Measurements from ENCODE around the gene SWI5. TPM values are rescaled to one million over a fixed set of nuclear protein-coding genes. Genes with fewer than 3 reads are reported as not detected.

The SWI5 gene
- total RNA-seq, 4 donors from 2014 or later, result 27.5 to 39.8 (median 32.9) TPM

- Histone ChIP-seq H3K27me3 (no peaks in the 10 kb centered on the region), H3K4me3 (no peak overlapping the region), H3K27ac (peak overlapping the region in 1 of 4 donors; percentile 41), H3K9me3 (no peaks in the 10 kb centered on the region), H3K36me3 (peaks cover 0 to 7% (median 0%) of the 10 kb centered on the region in 3 donors), H3K4me1 (no peaks in the 10 kb centered on the region)
- TF ChIP-seq EP300 (IDR thresholded peaks at IDR 0.05) (no peak), CTCF (IDR thresholded peaks at IDR 0.05) (no peak), POLR2A (IDR thresholded peaks at IDR 0.05) (no peak)
- WGBS, 2 donors, result 90 to 92% methylated on average over 16 of the region's 16 CpGs
- DNase-seq (ENCODE audit: low spot score in 2 of 2), result no peak
Observed at GRCh38 chr9:128296340-128297220, 20.5 kb downstream of the SWI5 start.

GRCh38 chr9:128297221-128297773 is 21.2 kb downstream of the SWI5 start:
- no peaks in the 10 kb centered on the region for H3K9me3 ChIP-seq
- TF ChIP-seq CTCF (IDR thresholded peaks at IDR 0.05) (no peak), POLR2A (IDR thresholded peaks at IDR 0.05) (no peak), EP300 (IDR thresholded peaks at IDR 0.05) (no peak)
- H3K27ac ChIP-seq, result no peak overlapping the region
- H3K27me3 ChIP-seq, result no peaks in the 10 kb centered on the region
- 74 to 83% methylated on average over 2 of the region's 2 CpGs for WGBS, 2 donors
- no peaks in the 10 kb centered on the region for H3K4me1 ChIP-seq
- H3K4me3 ChIP-seq, result no peak overlapping the region
- H3K36me3 ChIP-seq, result peaks cover 0 to 4% (median 0%) of the 10 kb centered on the region in 3 donors
- no peak for DNase-seq (ENCODE audit: low spot score in 2 of 2)

- Histone ChIP-seq H3K4me3 (no peak overlapping the region), H3K4me1 (no peaks in the 10 kb centered on the region), H3K27me3 (no peaks in the 10 kb centered on the region), H3K9me3 (no peaks in the 10 kb centered on the region), H3K36me3 (no peaks in the 10 kb centered on the region), H3K27ac (no peak overlapping the region)
- 89 to 92% methylated on average over 20 of the region's 20 CpGs for WGBS, 2 donors
- DNase-seq (ENCODE audit: low spot score in 2 of 2), result no peak
- TF ChIP-seq POLR2A (IDR thresholded peaks at IDR 0.05), result no peak
- TF ChIP-seq EP300 (IDR thresholded peaks at IDR 0.05), result no peak
- no peak for TF ChIP-seq CTCF (IDR thresholded peaks at IDR 0.05)
Observed at GRCh38 chr9:128298535-128299482, 22.7 kb downstream of the SWI5 start.

GRCh38 chr9:128304136-128304970 is 28.3 kb downstream of the SWI5 start:
- Histone ChIP-seq H3K4me1 (peaks cover 0 to 6% (median 0%) of the 10 kb centered on the region in 4 donors), H3K27me3 (no peaks in the 10 kb centered on the region), H3K36me3 (peaks cover 0 to 37% (median 3%) of the 10 kb centered on the region in 3 donors), H3K27ac (no peak overlapping the region), H3K9me3 (no peaks in the 10 kb centered on the region), H3K4me3 (no peak overlapping the region)
- DNase-seq (ENCODE audit: low spot score in 2 of 2), result no peak
- 69 to 70% methylated on average over 9 of the region's 9 CpGs for WGBS, 2 donors
- no peak for TF ChIP-seq EP300 (IDR thresholded peaks at IDR 0.05)
- no peak for TF ChIP-seq POLR2A (IDR thresholded peaks at IDR 0.05)
- no peak for TF ChIP-seq CTCF (IDR thresholded peaks at IDR 0.05)
